Vagina (tissue), 2 donors: ENCODE results near the gene FAM181A. TPM values are rescaled to one million over a fixed set of nuclear protein-coding genes. Genes with fewer than 3 reads are reported as not detected.

Experiments used
- DNase-seq, 2 donors: peaks; one replicate each; pipeline ENCODE4 v3.0.0-alpha.2; 2017; ENCODE audit errors: extremely low spot score in 2 of 2
- H3K27ac ChIP-seq: fragments of 200-600 bp; sonication (generic); one replicate; pipeline ENCODE4 v1.5.1; 2019
- H3K27me3 ChIP-seq: fragments of 200-600 bp; sonication (generic); one replicate; pipeline ENCODE4 v1.5.1; 2019
- H3K36me3 ChIP-seq, 2 donors: fragments of 200-600 bp; sonication (generic); one replicate each; pipeline ENCODE4 v1.5.1; 2017 to 2019
- H3K4me1 ChIP-seq: fragments of 200-600 bp; sonication (generic); one replicate; pipeline ENCODE4 v1.5.1; 2019
- H3K4me3 ChIP-seq, 2 donors: fragments of 200-600 bp; sonication (generic); 1 replicate in 1 of 2; 2 replicates in 1 of 2; pipeline ENCODE4 v1.5.1; 2016 to 2019
- H3K9me3 ChIP-seq: fragments of 200-600 bp; sonication (generic); one replicate; pipeline ENCODE4 v1.5.1; 2019
- CTCF ChIP-seq, 3 experiments: fragments of 450-650 bp in 2 of 3; fragments of 200-600 bp in 1 of 3; sonication (generic) in 1 of 3; IDR thresholded peaks; one replicate each; pipeline ENCODE4 v1.5.1; 2017 to 2019; ENCODE audit warnings: antibody characterized with exemption in 3 of 3, mild to moderate bottlenecking in 2 of 3, moderate library complexity in 2 of 3
- POLR2A ChIP-seq, 2 donors: fragments of 450-650 bp; IDR thresholded peaks; one replicate each; pipeline ENCODE4 v1.6.1; 2017; ENCODE audit warnings: antibody characterized with exemption in 2 of 2, mild to moderate bottlenecking in 2 of 2, moderate library complexity in 2 of 2
- POLR2AphosphoS5 ChIP-seq, 2 donors: sonication (generic); formaldehyde crosslinking; IDR thresholded peaks; one replicate each; pipeline ENCODE4 v1.9.0; 2017; ENCODE audit warnings: antibody characterized with exemption in 2 of 2, mild to moderate bottlenecking in 2 of 2, low read depth in 1 of 2; ENCODE audit not compliant: insufficient read depth in 1 of 2
- intact Hi-C: fragments of 100-400 bp; cut with DNase I; formaldehyde crosslinking; loops from one replicate; pipeline ENCODE4 v1.15.1; 2023
- total RNA-seq: library from RNA; depleted of rRNA; stranded (reverse); fragments of >200 nt; gene quantifications from one replicate; pipeline ENCODE4 v1.2.3, GENCODE V29; 2016

Gene FAM181A
- total RNA-seq, 1 donor from 2014 or later: not detected

- H3K4me1 ChIP-seq: no peaks in the 10 kb centered on the region
- no peaks in the 10 kb centered on the region for H3K27me3 ChIP-seq
- H3K27ac ChIP-seq: no peak overlapping the region
- DNase-seq: no peak
- TF ChIP-seq CTCF (IDR thresholded peaks at IDR 0.05) (no peak), POLR2A (IDR thresholded peaks at IDR 0.05) (no peak), POLR2AphosphoS5 (IDR thresholded peaks at IDR 0.05; ENCODE audit: insufficient read depth in 1 of 2, low read depth in 1 of 2) (no peak)
- H3K36me3 ChIP-seq: no peaks in the 10 kb centered on the region
- no peaks in the 10 kb centered on the region for H3K9me3 ChIP-seq
- intact Hi-C loops: no loop called here
- H3K4me3 ChIP-seq: no peak overlapping the region
Observed at GRCh38 chr14:93928184-93929047, 1.3 kb downstream of the FAM181A start.

DNA sequence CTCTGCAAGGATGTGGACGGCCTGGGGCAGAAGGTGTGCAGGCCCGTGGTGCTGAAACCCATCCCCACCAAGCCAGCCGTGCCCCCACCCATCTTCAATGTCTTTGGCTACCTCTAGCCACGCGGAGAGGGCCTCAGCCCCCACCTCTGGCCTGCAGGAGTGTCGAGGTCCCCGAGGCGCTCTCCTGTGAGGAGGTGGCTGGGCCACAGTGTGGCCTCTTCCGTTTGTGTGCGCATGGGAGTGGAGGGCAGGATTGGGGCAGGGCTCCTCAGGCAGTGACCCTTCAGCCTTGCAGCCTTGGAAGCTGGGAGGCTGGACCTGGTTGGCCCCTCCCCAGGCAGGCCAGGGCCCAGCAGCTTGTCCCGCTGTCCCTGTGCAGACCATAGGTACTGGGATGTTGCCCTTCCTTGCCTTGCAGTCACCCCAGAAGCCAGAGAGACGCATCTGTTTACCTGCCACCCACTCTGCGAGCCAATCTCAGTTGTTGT, 1.9 kb downstream of the FAM181A start:
- Histone ChIP-seq H3K27ac (no peak overlapping the region), H3K36me3 (no peaks in the 10 kb centered on the region), H3K9me3 (no peaks in the 10 kb centered on the region), H3K27me3 (no peaks in the 10 kb centered on the region), H3K4me3 (no peak overlapping the region), H3K4me1 (no peaks in the 10 kb centered on the region)
- TF ChIP-seq POLR2A (IDR thresholded peaks at IDR 0.05): no peak
- TF ChIP-seq CTCF (IDR thresholded peaks at IDR 0.05): no peak
- no peak for TF ChIP-seq POLR2AphosphoS5 (IDR thresholded peaks at IDR 0.05; ENCODE audit: insufficient read depth in 1 of 2, low read depth in 1 of 2)
- no peak for DNase-seq
- intact Hi-C loops: no loop called here

- Histone ChIP-seq H3K27ac (no peak overlapping the region), H3K36me3 (no peaks in the 10 kb centered on the region)
- intact Hi-C loops: no loop called here
Observed at GRCh38 chr14:93929657-93930056, 2.5 kb downstream of the FAM181A start.

GRCh38 chr14:93930296-93930988, 3.3 kb downstream of the FAM181A start:
- Histone ChIP-seq H3K36me3 (no peaks in the 10 kb centered on the region), H3K4me1 (no peaks in the 10 kb centered on the region), H3K4me3 (no peak overlapping the region), H3K27me3 (no peaks in the 10 kb centered on the region), H3K27ac (no peak overlapping the region), H3K9me3 (no peaks in the 10 kb centered on the region)
- TF ChIP-seq POLR2AphosphoS5 (IDR thresholded peaks at IDR 0.05; ENCODE audit: insufficient read depth in 1 of 2, low read depth in 1 of 2) (no peak), CTCF (IDR thresholded peaks at IDR 0.05) (no peak), POLR2A (IDR thresholded peaks at IDR 0.05) (no peak)
- no peak for DNase-seq
- intact Hi-C loops: no loop called here

More at GRCh38 chr14:93929657-93930056, 2.5 kb downstream of the FAM181A start:
- no peaks in the 10 kb centered on the region for H3K4me1 ChIP-seq
- H3K4me3 ChIP-seq: no peak overlapping the region
- no peaks in the 10 kb centered on the region for H3K27me3 ChIP-seq
- H3K9me3 ChIP-seq: no peaks in the 10 kb centered on the region
- DNase-seq: no peak
- no peak for TF ChIP-seq CTCF (IDR thresholded peaks at IDR 0.05)
- TF ChIP-seq POLR2A (IDR thresholded peaks at IDR 0.05): no peak
- TF ChIP-seq POLR2AphosphoS5 (IDR thresholded peaks at IDR 0.05; ENCODE audit: insufficient read depth in 1 of 2, low read depth in 1 of 2): no peak

DNA sequence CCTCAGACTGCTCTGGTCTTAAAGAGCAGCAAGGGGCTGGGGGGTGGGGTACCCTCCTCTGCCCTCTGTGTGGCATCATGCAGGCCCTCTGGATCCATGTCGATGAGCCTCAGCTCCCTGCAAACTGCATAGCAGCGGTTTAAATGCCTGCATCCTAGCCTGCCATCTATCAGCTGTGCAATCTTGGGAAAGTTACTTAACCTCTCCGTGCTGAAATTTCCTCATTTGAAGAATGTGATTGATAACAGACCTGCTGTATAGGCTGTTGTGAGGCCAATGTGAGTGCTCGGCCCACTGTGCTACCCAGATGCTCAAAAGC, 3.8 kb downstream of the FAM181A start:
- Histone ChIP-seq H3K36me3 (no peaks in the 10 kb centered on the region), H3K9me3 (no peaks in the 10 kb centered on the region), H3K4me3 (no peak overlapping the region), H3K27ac (no peak overlapping the region), H3K27me3 (no peaks in the 10 kb centered on the region), H3K4me1 (no peaks in the 10 kb centered on the region)
- TF ChIP-seq CTCF (IDR thresholded peaks at IDR 0.05) (no peak), POLR2A (IDR thresholded peaks at IDR 0.05) (no peak), POLR2AphosphoS5 (IDR thresholded peaks at IDR 0.05; ENCODE audit: insufficient read depth in 1 of 2, low read depth in 1 of 2) (no peak)
- intact Hi-C loops: no loop called here
- DNase-seq: no peak
